Islet of Langerhans (tissue), 1 donor: ENCODE data around the gene RBMS1.
A peak's percentile ranks its signal among the peaks of the same experiment; 100 is the strongest.

Experiments used
- FAIRE-seq: peaks from one replicate; lab custom pipeline; 2011; peaks lifted over from hg19 to GRCh38; lab: Jason Lieb, UNC

The RBMS1 gene

DNA sequence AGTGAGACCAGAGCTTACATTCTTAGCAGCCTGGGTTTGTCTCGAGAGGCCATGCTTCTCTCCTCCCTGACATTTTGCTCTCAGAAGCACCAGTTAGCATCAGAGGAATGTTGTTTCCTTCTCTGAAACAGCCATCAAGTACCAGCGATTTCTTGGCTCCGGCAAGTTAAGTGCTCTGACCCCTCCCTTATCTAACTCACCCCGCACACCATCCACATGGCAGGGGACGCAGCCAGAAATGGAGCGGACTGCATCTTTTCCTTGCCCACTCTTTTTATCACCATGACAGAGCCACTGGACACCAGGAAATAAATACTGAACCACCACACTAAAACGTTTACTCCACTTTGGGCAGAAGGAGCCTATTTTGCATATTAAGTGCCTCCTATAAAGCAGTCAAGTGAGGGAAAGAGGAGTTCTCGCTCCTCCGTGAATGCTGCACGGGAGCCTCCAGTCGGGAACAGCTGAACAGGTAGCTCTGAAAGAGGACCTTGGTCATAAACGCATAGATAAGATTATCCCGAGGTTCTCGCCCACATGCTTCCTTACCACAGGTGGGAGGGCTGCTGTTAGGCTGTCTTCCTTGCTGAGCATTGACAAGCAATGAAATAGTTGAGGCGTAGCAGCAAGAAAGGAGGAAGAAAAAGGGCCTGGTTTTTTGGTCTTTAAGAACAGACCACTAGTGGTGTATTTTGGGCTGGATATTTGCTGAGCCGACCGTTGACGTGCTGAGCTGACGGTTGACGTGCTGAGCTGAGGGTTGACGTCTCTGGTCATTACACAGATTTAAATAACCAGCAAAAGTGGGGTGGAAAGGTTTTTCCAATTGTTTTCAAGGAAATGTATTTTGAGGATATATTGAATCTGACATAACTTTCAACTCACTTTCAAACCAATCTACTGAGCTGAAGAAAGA is 222.2 kb downstream of the RBMS1 start:
- no peak for FAIRE-seq

DNA sequence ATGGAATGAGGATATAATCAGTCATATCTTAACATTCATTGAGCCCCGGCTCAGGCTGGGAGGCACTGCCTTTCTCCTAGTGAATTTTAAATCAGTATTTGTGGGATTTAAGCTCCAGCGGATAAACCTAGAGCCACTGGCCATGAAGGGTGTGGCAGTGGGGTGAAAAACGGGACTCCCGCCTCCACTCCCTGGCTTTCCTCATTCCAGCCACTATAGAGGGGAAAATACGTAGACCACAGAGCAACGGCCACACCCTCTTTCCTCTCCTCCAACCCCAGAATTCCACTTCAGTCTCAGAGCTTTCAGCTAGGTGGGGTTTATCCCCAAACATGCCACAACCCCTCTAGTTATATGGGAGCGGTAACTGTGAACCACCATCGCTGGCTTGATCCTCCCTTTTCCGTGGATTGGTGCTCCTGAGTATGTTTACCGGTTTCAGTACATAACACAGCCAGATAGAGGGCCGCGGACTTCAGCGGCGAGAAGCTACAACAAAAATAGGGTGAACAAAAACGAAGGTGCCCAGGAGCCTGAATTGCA is 223.0 kb downstream of the RBMS1 start:
- FAIRE-seq = no peak

DNA sequence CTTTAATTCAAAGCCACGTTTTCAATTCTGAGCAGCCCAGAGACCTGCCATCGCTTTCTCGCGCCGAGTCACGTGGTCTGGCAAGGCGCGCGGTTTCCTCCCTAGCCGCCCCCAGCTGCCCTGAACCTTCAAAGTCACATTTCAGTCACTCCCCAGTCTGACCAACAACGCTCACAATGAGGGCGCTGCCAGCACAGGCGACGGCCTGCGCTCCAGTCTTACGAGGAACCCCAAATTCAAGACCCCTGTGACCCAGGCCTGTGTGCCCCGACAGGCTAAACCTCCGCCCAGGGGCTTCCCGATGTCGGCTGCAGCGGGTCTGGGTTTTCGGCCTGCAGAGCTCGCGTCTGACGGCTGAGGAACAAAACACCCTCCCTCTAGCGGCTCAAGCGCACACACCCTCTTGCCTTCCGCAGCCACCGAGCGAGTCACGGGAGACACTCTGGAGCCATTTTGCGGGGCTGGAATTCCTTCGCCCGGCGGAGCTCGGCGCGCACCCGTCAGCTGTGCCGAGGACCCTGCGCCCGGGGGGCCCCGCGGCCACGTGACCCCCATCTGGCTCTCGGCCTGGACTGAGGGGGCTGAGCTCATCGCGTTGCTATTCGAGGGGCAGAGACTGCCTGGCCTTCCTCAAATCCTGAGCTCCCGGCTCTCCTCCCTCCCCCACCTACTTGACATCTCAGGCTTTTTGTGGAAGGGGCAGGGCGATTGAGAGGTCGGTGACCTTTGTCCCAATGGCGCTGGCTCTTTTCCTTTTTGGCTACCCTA is 223.6 kb downstream of the RBMS1 start:
- FAIRE-seq = no peak

DNA sequence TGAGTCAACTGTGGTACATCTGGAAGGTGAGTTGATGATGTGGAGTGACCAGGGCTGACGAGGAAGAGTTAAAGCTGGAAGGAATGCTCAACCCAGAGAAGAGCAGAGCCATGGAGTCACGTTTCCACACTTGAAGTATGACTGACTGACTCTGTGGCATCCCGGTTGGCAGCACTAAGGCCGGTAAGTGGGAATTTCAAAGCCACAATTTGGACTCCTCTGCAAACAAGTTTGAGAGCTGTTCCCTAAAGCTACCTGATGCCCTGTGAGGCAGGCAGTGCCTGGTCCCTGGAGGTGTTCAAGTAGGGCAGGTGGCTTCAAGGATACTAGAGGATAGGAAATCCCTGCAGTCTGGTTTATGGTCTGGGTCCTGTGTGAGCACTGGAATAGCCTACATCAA is 224.2 kb downstream of the RBMS1 start:
- no peak for FAIRE-seq

DNA sequence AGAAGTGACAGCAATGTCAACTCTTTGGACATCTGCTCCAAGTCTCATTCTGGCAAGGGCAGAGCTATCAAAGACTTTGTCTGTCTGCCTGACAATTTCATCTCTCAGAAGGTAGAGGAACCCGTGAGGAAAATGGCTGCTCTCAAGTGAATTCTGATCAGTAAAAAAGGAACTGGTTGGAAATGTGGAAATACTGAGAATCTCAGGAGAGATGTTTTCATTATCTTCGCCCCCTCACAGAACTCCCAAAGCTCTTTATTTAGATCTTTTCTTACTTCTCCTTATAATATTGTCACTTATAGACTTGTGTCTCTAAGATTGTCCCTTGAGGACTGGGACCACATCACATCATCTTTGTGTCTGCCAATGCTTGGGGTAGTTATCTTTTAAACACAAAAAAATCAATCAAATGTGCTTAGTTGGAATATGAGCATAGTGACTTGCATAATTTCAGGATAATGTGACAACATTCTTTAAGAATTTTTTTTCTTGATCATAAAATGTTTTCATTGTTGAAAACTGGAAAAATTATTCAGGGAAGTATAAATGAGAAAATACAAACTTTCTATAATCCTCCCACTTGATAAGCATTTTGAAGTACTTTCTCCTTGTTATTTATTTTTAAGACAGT is 225.3 kb downstream of the RBMS1 start:
- FAIRE-seq = no peak

DNA sequence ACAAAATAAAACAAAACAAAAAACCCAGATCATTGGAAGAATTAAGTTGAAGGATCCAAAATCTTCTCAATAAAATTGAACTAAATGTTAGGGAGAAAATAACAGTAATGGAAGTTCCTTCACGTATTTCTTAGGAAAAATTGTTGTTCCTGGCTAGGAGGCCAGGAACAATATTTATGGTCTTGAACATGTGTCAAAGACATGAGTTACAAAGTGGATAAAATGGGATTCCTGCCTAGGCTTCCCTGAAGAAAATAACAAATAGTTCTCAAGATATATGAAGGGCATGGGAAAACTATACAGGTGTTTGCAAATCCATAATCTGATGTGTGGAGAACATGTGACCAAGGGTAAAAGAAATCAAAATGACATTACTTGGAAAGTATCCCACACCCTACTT is 225.9 kb downstream of the RBMS1 start:
- no peak for FAIRE-seq

DNA sequence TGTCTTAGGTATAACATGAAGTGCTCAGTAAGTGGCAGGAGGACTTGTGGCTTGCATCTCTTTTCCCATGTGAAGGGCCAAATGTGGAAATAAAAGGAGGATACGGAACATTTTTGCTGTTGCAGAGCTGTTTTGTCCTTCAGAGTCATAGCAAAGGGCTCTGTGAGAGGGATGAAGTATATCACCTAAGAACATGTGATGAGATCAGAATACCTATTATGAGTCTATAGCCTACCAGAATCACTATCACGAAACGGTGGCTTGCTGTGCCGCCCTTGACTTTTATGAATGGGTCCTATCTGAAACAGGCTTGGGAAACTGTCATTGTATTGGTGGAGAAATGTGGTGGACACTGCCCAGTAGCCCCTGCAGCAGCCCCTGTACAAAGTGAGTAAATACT is 226.6 kb downstream of the RBMS1 start:
- FAIRE-seq = no peak

DNA sequence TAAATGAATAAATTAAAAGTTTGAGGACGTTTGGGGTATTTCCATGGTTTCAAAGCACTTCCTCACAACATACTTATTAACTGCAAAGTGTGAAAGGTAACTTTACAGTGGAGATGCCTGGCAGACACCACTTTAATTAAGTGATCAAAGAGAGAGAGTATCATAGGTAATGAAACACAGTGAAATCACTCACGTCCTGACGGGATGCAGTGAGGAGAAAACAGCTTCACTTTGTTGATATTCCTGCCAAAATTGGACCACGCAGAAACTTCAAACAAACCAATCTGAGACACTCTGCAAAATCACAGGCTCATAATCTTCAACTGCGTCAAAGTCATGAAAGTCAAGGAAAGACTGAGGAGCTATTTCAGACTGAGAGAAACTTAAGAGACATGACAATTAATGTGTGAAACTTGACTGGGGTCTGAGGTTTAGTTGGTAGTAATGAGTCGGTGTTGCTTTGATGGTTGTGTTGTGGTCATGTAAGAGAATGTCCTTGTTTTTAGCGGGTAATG is 227.5 kb downstream of the RBMS1 start:
- no peak for FAIRE-seq

DNA sequence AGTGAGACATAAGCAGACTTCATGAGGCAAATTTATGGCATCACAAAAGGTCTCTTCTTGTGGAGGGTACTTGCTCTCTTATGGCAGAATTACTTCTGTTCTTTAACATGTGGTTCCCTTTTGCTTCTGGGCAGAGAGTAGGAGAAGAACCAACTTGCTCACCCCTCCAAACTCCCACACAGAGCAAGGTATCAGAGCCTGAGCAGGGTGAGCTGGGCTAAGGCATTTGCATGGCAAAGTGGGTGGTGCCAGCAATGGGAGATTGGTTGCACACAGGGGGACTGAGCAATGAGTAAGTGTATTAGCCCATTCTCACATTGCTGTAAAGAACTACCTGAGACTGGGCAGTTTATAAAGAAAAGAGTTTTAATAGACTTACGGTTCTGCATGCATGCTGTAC is 229.3 kb downstream of the RBMS1 start:
- no peak for FAIRE-seq

DNA sequence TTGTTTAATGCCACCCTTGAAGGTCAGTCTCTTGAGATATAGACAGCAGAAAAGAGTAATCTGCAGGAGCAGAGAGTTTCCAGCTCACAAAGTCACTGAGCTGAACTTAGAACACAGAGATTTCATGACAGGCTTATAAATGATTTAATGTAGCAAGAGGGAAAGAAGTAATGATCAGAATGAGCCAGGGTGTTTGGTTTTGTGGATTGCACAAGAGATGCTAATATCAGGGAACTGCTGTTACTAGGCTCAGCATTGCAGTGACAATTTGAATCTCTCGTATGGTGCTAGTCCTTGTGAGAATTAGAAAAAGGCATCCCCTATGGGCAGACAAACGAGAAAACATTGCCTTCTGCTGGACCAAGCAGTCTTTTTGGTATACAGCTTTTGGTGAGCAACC is 231.9 kb downstream of the RBMS1 start:
- no peak for FAIRE-seq

DNA sequence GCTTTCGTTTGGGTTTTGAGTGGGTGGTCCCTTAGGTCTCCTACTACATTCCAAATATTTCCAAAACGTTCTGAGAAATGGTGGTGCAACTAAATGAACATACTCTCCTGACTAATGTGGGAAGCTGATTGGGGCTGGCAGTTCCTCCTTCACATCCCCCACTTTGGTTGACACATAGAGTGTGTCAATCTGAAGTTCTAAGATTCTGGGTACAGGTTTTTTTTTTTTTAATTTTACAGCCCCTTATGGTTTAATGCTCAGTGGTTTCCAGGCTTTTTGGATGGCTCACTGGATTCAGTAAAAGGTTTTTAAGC is 235.2 kb downstream of the RBMS1 start:
- no peak for FAIRE-seq

DNA sequence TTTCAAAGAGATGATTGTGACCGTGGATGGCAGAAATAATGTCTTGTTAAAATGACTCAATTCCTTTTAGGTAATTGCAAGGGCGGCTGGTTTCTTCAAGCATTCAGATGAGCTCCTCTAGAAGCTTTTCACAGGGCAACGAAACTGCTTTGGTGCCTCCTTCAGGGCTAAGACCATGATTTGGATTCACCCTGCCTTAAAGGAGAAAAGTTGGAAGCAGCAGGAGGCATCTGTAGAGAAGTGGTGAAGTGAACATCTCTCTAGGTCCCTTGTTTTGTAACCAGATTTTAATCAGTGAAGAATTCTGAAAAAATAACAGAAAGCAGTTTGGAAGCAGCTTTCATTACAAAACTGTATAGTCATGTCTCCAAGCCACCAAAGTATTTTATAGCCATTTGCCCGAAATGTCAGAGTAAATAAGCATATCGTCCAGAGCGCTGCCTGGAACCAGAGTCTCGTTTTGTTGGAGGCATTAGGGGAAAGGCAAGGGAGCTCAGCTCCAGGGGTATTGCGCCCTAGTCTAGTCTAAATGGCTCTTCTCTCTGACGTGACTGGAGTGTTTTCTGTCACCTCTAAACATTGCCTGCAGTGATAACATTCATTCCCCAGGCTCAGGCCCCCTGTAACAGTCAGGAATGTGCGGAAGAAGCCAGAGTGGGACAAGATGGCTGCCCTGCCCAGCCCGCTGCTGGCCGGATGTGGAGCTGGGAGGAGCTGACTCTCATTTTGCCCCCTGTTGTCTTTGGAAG is 235.7 kb downstream of the RBMS1 start:
- no peak for FAIRE-seq

DNA sequence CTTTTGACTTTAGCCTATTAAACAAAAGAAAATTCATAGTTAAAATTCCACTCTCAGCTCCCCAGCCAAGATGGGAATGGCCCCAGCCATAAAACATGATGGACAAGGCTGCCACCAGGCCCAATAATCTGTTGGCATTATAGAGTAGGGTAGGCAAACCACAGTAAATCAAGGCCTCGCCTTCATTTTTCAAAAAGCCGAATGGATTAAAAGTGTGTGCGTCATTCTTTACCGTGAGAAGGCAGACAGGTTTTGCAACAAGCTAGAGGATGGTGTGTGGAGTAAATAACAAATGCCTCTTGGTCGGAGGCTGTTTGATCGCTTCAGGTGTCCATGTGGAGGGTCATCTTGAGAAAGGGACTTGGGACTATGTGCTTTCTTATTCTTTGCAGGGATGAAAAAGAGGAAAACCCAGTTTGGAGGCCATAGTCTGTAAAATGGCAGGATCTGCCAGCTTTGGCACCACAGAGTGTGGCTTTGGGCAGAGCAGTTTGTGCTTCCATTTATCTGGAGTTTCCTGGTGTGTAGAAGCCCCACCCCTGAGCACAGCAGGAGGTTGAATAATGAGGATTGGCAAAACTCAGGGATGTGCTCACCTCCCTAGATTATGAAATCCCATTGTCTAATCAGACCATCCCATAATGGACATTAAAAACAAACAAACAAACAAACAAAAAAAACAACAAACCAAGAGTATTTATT is 236.4 kb downstream of the RBMS1 start:
- FAIRE-seq = no peak

DNA sequence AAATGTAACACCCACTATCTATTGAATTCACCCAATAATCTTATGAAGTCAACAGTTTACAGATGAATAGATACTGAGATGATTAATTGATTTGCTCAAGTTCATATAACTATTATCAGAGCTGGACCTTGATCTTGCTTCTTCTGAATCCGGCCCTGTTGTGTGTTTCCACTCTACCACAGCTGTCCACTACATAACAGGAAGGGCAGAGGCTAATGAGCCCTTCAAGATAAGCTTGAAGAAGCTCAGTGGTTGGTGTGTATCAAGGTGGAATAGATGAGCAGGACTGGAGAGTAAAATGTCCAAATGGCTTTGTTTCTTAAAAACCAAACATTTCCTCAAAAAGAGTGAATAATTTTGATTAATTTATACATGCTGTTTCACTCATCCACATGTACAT is 237.1 kb downstream of the RBMS1 start:
- no peak for FAIRE-seq

DNA sequence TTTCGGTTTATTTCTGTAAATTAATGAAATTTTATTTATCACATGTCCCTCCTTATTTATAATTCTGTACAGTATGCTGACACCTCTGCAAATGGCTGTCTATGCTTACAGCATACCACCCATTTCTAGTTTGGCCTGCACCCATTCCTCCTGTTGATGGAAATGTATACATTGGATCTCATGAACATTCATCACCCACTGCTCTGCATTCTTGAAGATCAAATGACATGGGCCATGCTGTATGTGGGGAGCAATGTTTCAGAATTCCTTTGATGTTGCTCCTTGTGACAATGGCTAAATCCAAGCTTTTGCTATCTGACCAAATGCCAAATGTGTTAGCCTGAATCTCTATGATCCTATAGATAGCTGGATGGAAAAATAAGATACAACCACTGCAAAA is 238.2 kb downstream of the RBMS1 start:
- no peak for FAIRE-seq

DNA sequence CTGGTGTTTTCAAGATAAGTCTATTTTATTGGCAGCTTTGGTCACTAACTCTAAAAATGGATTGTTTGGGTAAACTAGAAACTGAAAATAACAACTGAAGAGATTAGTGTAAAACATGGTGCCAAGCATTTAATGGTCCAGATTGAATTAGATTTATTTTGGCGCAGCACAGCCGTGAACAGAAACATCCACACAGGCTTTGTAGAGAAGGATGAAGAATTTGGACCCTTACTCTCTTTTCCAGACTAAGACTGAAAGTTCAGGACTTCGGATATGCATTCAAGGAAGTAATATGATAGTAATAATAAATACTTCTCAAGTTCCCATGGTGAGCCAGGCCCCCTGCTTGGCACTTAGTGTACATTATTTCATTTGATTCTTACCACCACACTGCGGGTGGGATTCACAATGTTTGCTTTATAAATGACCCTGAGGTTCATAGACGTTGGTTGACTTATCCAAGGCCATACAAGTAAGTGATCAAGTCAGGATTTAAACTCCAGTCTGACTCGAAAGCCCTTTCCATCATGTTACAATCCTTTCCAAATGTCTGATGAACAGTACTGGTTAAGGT is 239.3 kb downstream of the RBMS1 start:
- no peak for FAIRE-seq

DNA sequence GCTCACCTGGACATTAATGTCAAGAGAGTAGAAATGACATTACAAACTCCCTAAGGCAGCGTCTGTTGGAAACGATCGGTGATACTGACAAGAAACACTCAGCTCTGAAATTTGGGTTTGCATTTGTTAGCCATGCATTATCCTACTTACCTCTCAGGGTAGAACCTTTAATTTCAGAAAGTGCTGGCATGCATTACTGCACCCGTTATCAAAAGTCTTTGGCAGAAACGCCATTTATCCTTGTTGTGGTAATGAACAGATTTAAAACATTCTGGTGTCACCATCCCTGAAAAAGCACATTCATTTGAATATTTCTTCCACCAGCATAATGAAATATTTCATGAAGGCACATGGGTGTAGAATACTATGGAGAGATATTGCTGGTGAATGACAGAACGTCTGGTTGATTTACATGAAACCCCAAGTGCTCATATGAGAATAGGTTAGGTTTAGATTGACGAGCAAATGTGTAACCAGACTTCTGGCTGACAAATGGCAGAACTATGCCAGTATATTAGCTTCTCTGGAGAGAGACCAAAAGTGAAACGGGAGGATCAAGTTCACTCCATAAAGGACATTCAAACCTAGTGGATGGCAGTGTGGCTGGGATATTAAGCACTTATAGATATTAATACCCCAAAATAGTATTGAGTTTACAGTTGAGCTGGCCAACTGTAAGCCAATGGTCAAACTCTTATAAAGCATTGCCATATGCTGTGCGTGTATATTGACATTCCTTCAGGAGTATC is 240.0 kb downstream of the RBMS1 start:
- no peak for FAIRE-seq

DNA sequence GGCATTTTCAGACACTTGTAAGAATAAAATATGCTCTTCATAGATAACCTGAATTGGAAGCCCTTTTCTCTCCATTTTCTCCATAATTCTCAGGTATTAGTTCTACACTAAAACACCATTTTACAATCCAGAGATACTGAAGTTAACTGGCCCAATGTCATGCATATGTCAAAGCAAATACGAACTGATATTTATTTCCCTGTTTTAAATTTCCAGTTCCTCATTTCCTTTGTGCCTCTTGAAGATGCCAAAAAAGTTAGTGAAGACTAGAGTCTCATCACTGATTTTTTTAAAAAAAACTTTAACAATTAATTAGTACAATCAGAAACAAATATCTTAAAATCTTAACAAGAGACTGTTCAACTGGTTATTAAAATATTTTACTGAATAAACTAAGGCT is 240.7 kb downstream of the RBMS1 start:
- FAIRE-seq = no peak

DNA sequence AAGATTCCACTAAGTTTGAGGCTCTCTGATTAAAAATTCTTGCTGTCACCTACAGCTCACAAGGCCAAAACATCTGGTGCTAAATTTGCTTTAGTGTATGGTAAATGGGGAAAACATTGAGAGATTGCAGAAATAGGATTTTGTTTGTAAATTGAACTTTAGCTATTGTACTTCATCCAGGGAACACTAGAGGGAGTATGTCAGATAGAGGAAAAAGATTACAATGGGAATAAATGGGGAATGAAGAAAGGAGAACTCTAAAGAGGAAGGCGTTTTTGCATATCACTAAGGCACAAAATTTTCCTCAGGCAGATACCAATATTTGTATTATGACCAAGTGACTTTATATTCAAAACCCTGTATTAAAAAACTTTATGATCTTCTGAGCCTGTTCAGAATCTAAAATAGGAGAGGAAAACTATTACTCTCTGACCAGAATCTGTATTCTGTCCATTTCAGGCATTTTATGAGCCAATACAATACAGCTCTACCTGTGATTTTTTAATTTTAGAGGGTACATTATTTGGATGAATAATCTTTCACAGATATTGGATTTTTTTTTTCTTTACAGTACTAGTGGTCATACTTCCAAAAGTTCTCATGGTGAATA is 241.2 kb downstream of the RBMS1 start:
- peak; percentile 85 for FAIRE-seq

DNA sequence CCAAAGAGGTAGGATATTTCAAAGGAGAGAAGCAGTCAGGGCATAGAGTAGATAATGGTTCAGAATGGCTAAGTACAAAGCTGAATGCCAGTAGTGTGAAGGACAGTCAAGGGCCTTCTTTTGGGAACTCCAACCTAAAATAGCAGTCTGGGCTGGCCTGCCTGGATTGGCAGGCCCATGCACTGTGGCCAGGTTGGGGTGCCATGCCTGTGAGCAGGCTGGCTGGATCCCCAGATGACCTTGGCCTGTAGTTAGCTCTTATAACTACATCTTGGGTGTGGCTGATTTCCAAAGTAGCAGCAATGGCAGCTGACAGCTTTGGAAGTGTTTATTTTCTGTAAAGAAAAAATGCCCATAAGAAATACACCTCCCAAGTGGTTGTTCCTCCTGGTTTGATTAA is 242.0 kb downstream of the RBMS1 start:
- FAIRE-seq = no peak
